ENCODE measurements around the gene SLC25A29.

The SLC25A29 gene

GRCh38 chr14:100304825-100305323, 1.4 kb downstream of the SLC25A29 start:
- Histone ChIP-seq H3K9ac (ENCODE audit: low read depth, low read length) (peak overlapping the region; percentile 97), H3K4me2 (ENCODE audit: insufficient read depth, low read length) (peak overlapping the region; percentile 92), H3K79me2 (ENCODE audit: insufficient read depth, low read length) (peaks cover 64% of the 10 kb centered on the region)

GRCh38 chr14:100303925-100304324, 2.3 kb downstream of the SLC25A29 start:
- H4K20me1 ChIP-seq (ENCODE audit: insufficient read depth, low read length) = peaks cover 47% of the 10 kb centered on the region
- H3K4me1 ChIP-seq (ENCODE audit: insufficient read depth, low read length) = peaks cover 39% of the 10 kb centered on the region
- peaks cover 30% of the 10 kb centered on the region for H3K36me3 ChIP-seq (ENCODE audit: insufficient read depth, low read length)
- no peaks in the 10 kb centered on the region for H3K27me3 ChIP-seq (ENCODE audit: insufficient read depth, low read length, poor library complexity)
- ATAC-seq (ENCODE audit: insufficient read depth, low read depth) (no peak), DNase-seq (no peak)
- H3K4me2 ChIP-seq (ENCODE audit: insufficient read depth, low read length) = peak overlapping the region; percentile 92
- no peak overlapping the region for H3K4me3 ChIP-seq (ENCODE audit: low read depth in 1 of 2, low read length in 2 of 2)
- no peak overlapping the region for H2AFZ ChIP-seq (ENCODE audit: low read depth, low read length)
- H3K9ac ChIP-seq (ENCODE audit: low read depth, low read length) = no peak overlapping the region
- H3K27ac ChIP-seq (ENCODE audit: low read length) = 0 out of 2 replicates have a peak overlapping the region, but pooled peaks have one; percentile 15
- peaks cover 72% of the 10 kb centered on the region for H3K79me2 ChIP-seq (ENCODE audit: insufficient read depth, low read length)
- TF ChIP-seq EZH2 (IDR thresholded peaks at IDR 0.05; ENCODE audit: borderline replicate concordance, low read depth, low read length, severe bottlenecking) (no peak), CTCF (IDR thresholded peaks at IDR 0.05; ENCODE audit: borderline replicate concordance, extremely low read depth, low read length, poor library complexity, severe bottlenecking) (no peak)
- no peaks in the 10 kb centered on the region for H3K9me3 ChIP-seq (ENCODE audit: insufficient read depth, low read length, severe bottlenecking)

More at GRCh38 chr14:100304825-100305323, 1.4 kb downstream of the SLC25A29 start:
- Histone ChIP-seq H3K36me3 (ENCODE audit: insufficient read depth, low read length) (peaks cover 23% of the 10 kb centered on the region), H4K20me1 (ENCODE audit: insufficient read depth, low read length) (peaks cover 39% of the 10 kb centered on the region), H3K27ac (ENCODE audit: low read length) (peak overlapping the region; percentile 64), H3K4me1 (ENCODE audit: insufficient read depth, low read length) (peaks cover 39% of the 10 kb centered on the region), H3K4me3 (ENCODE audit: low read depth in 1 of 2, low read length in 2 of 2) (peak overlapping the region; percentile 75 to 95; a peak in 3 of 4 replicates), H2AFZ (ENCODE audit: low read depth, low read length) (no peak overlapping the region), H3K9me3 (ENCODE audit: insufficient read depth, low read length, severe bottlenecking) (no peaks in the 10 kb centered on the region), H3K27me3 (ENCODE audit: insufficient read depth, low read length, poor library complexity) (no peaks in the 10 kb centered on the region)
- no peak for DNase-seq
- ATAC-seq (ENCODE audit: insufficient read depth, low read depth) = no peak
- TF ChIP-seq EZH2 (IDR thresholded peaks at IDR 0.05; ENCODE audit: borderline replicate concordance, low read depth, low read length, severe bottlenecking) (no peak), CTCF (IDR thresholded peaks at IDR 0.05; ENCODE audit: borderline replicate concordance, extremely low read depth, low read length, poor library complexity, severe bottlenecking) (no peak)

- no peaks in the 10 kb centered on the region for H3K27me3 ChIP-seq (ENCODE audit: insufficient read depth, low read length, poor library complexity)
- no peak overlapping the region for H2AFZ ChIP-seq (ENCODE audit: low read depth, low read length)
- H4K20me1 ChIP-seq (ENCODE audit: insufficient read depth, low read length) = peaks cover 51% of the 10 kb centered on the region
- ATAC-seq (ENCODE audit: insufficient read depth, low read depth) = no peak
- H3K9me3 ChIP-seq (ENCODE audit: insufficient read depth, low read length, severe bottlenecking) = no peaks in the 10 kb centered on the region
- H3K9ac ChIP-seq (ENCODE audit: low read depth, low read length) = no peak overlapping the region
- TF ChIP-seq EZH2 (IDR thresholded peaks at IDR 0.05; ENCODE audit: borderline replicate concordance, low read depth, low read length, severe bottlenecking) = no peak
- peak; percentile 58 for TF ChIP-seq CTCF (IDR thresholded peaks at IDR 0.05; ENCODE audit: borderline replicate concordance, extremely low read depth, low read length, poor library complexity, severe bottlenecking)
- peaks cover 36% of the 10 kb centered on the region for H3K36me3 ChIP-seq (ENCODE audit: insufficient read depth, low read length)
- DNase-seq = no peak
- H3K4me2 ChIP-seq (ENCODE audit: insufficient read depth, low read length) = peak overlapping the region; percentile 29; the same call in 1 of the 2 replicates
- H3K27ac ChIP-seq (ENCODE audit: low read length) = peak overlapping the region; percentile 27; the same call in 1 of the 2 replicates
- H3K4me3 ChIP-seq (ENCODE audit: low read depth in 1 of 2, low read length in 2 of 2) = no peak overlapping the region
- H3K4me1 ChIP-seq (ENCODE audit: insufficient read depth, low read length) = peaks cover 38% of the 10 kb centered on the region
- peaks cover 79% of the 10 kb centered on the region for H3K79me2 ChIP-seq (ENCODE audit: insufficient read depth, low read length)
Observed at GRCh38 chr14:100303179-100303578, 3.1 kb downstream of the SLC25A29 start.

Measured in DND-41 (cell line).